ENCODE results near the gene AGBL4. TPM values are rescaled to one million over a fixed set of nuclear protein-coding genes. Genes with fewer than 3 reads are reported as not detected.

Gene AGBL4
- polyA plus RNA-seq, 3 donors: 0.05 TPM; not detected in 2

- no peak overlapping the region for H3K4me3 Mint-ChIP-seq
These were observed 1343.2 kb downstream of the AGBL4 start for GRCh38 chr1:48680411-48681035.

GRCh38 chr1:48679859-48680258 lies 1343.9 kb downstream of the AGBL4 start:
- H3K36me3 ChIP-seq (replicated peaks in 1 of 2; ENCODE audit: control insufficient read depth in 1 of 2, insufficient read depth in 2 of 2, low read length in 2 of 2): no peaks in the 10 kb centered on the region
- intact Hi-C loops (cut with micrococcal nuclease): loop anchor here in 1 of 2 donors (5.0 kb wide), 1 partner anchor 137 kb away; no protein-coding TSS in a partner anchor
- H3K79me2 ChIP-seq (ENCODE audit: insufficient read depth, low read length): no peaks in the 10 kb centered on the region
- no peak overlapping the region for H2AFZ ChIP-seq (ENCODE audit: insufficient read depth, low read depth, low read length, poor library complexity, severe bottlenecking)
- no peaks in the 10 kb centered on the region for H3K4me1 ChIP-seq (ENCODE audit: control insufficient read depth in 1 of 2, insufficient read depth in 2 of 2, low read length in 2 of 2)
- peaks cover 0 to 3% (median 0%) of the 10 kb centered on the region in 3 donors for H3K27me3 Mint-ChIP-seq (ENCODE audit: low read depth in 3 of 3)
- H3K27me3 ChIP-seq (ENCODE audit: control insufficient read depth in 2 of 2, insufficient read depth in 2 of 2, low read length in 2 of 2): no peaks in the 10 kb centered on the region
- H4K20me1 ChIP-seq (ENCODE audit: insufficient read depth, low read length): no peaks in the 10 kb centered on the region
- H3K9me3 Mint-ChIP-seq: no peaks in the 10 kb centered on the region
- no peaks in the 10 kb centered on the region for H3K36me3 Mint-ChIP-seq
- no peak overlapping the region for H3K4me3 ChIP-seq (replicated peaks in 1 of 3; ENCODE audit: low read depth in 2 of 3, low read length in 3 of 3)
- WGBS (ENCODE audit: insufficient coverage): 85% methylated on average over 2 of the region's 6 CpGs
- H3K27ac ChIP-seq (ENCODE audit: low read depth in 1 of 2, low read length in 2 of 2): no peak overlapping the region
- H3K9me3 ChIP-seq (replicated peaks in 1 of 2; ENCODE audit: control insufficient read depth in 1 of 2, insufficient read depth in 1 of 2, low read length in 2 of 2): no peaks in the 10 kb centered on the region
- H3K4me2 ChIP-seq (replicated peaks; ENCODE audit: extremely low read depth, low read length, poor library complexity, severe bottlenecking): no peak overlapping the region
- TF ChIP-seq CTCF (IDR thresholded peaks at IDR 0.05): no peak
- H3K27ac Mint-ChIP-seq: no peak overlapping the region
- peaks cover 15% of the 10 kb centered on the region for H3K4me1 Mint-ChIP-seq
- no peak overlapping the region for H3K4me3 Mint-ChIP-seq
- no peak for DNase-seq
- no peak overlapping the region for H3K9ac ChIP-seq (ENCODE audit: insufficient read depth, low read length, poor library complexity, severe bottlenecking)

More at GRCh38 chr1:48680411-48681035, 1343.2 kb downstream of the AGBL4 start:
- H3K27me3 ChIP-seq (ENCODE audit: control insufficient read depth in 2 of 2, insufficient read depth in 2 of 2, low read length in 2 of 2): no peaks in the 10 kb centered on the region
- H3K27ac Mint-ChIP-seq: no peak overlapping the region
- WGBS (ENCODE audit: insufficient coverage): 61% methylated on average over 9 of the region's 10 CpGs
- H3K4me2 ChIP-seq (replicated peaks; ENCODE audit: extremely low read depth, low read length, poor library complexity, severe bottlenecking): no peak overlapping the region
- H3K79me2 ChIP-seq (ENCODE audit: insufficient read depth, low read length): no peaks in the 10 kb centered on the region
- no peaks in the 10 kb centered on the region for H3K4me1 ChIP-seq (ENCODE audit: control insufficient read depth in 1 of 2, insufficient read depth in 2 of 2, low read length in 2 of 2)
- H3K9me3 Mint-ChIP-seq: no peaks in the 10 kb centered on the region
- H3K36me3 ChIP-seq (replicated peaks in 1 of 2; ENCODE audit: control insufficient read depth in 1 of 2, insufficient read depth in 2 of 2, low read length in 2 of 2): no peaks in the 10 kb centered on the region
- H3K27me3 Mint-ChIP-seq (ENCODE audit: low read depth in 3 of 3): peaks cover 0 to 3% (median 0%) of the 10 kb centered on the region in 3 donors
- no peak overlapping the region for H2AFZ ChIP-seq (ENCODE audit: insufficient read depth, low read depth, low read length, poor library complexity, severe bottlenecking)
- TF ChIP-seq CTCF (IDR thresholded peaks at IDR 0.05): no peak
- H3K4me3 ChIP-seq (replicated peaks in 1 of 3; ENCODE audit: low read depth in 2 of 3, low read length in 3 of 3): no peak overlapping the region
- intact Hi-C loops (cut with micrococcal nuclease): no loop called here
- H3K36me3 Mint-ChIP-seq: no peaks in the 10 kb centered on the region
- no peak overlapping the region for H3K27ac ChIP-seq (ENCODE audit: low read depth in 1 of 2, low read length in 2 of 2)
- DNase-seq: no peak
- H4K20me1 ChIP-seq (ENCODE audit: insufficient read depth, low read length): no peaks in the 10 kb centered on the region
- no peak overlapping the region for H3K9ac ChIP-seq (ENCODE audit: insufficient read depth, low read length, poor library complexity, severe bottlenecking)
- H3K9me3 ChIP-seq (replicated peaks in 1 of 2; ENCODE audit: control insufficient read depth in 1 of 2, insufficient read depth in 1 of 2, low read length in 2 of 2): no peaks in the 10 kb centered on the region
- peaks cover 9% of the 10 kb centered on the region for H3K4me1 Mint-ChIP-seq
